Neural cell (in vitro differentiated cells): ENCODE measurements around the gene SPC24. TPM values are rescaled to one million over a fixed set of nuclear protein-coding genes. Genes with fewer than 3 reads are reported as not detected.

Source experiments
- H2AFZ ChIP-seq: fragments of 200-600, 300-800 bp; sonication (generic), shearing (Covaris generic); 2 replicates; pipeline ENCODE4 v1.6.0; 2014; ENCODE audit warnings: low read depth, mild to moderate bottlenecking, antibody characterized with exemption, low read length, moderate library complexity
- H3F3A ChIP-seq: fragments of 200-600 bp; shearing (Covaris generic); 2 replicates; pipeline ENCODE4 v1.6.1; 2016; ENCODE audit warnings: mild to moderate bottlenecking, moderate library complexity, mixed read lengths, antibody characterized with exemption, low read length; ENCODE audit not compliant: insufficient read depth, poor library complexity, severe bottlenecking
- H3K27ac ChIP-seq: fragments of 200-600, 300-800 bp; sonication (generic), shearing (Covaris generic); 2 replicates; pipeline ENCODE4 v1.5.1; 2014; ENCODE audit warnings: mild to moderate bottlenecking, low read length, moderate library complexity
- H3K27me3 ChIP-seq: fragments of 300-800, 200-600 bp; sonication (generic), shearing (Covaris generic); 2 replicates; pipeline ENCODE4 v1.6.0; 2014; ENCODE audit warnings: mild to moderate bottlenecking, low read depth, low read length, moderate library complexity; ENCODE audit not compliant: insufficient read depth
- H3K36me3 ChIP-seq: fragments of 300-800, 200-600 bp; sonication (generic), shearing (Covaris generic); 2 replicates; pipeline ENCODE4 v1.5.1; 2014; ENCODE audit warnings: mild to moderate bottlenecking, antibody characterized with exemption, low read length, moderate library complexity; ENCODE audit not compliant: insufficient read depth
- H3K4me2 ChIP-seq: fragments of 300-800, 200-600 bp; sonication (generic), shearing (Covaris generic); 2 replicates; pipeline ENCODE4 v1.6.0; 2014; ENCODE audit warnings: mild to moderate bottlenecking, low read length
- H3K4me3 ChIP-seq: fragments of 300-800, 200-600 bp; sonication (generic), shearing (Covaris generic); 2 replicates; pipeline ENCODE4 v1.5.1; 2014; ENCODE audit warnings: mild to moderate bottlenecking, low read length, moderate library complexity
- H3K79me2 ChIP-seq: fragments of 200-600 bp; shearing (Covaris generic); replicated peaks from 2 replicates; pipeline ENCODE4 v1.6.0; 2014; ENCODE audit warnings: mild to moderate bottlenecking, low read length, moderate library complexity; ENCODE audit not compliant: insufficient read depth
- H3K9ac ChIP-seq: fragments of 300-800, 200-600 bp; sonication (generic), shearing (Covaris generic); 2 replicates; pipeline ENCODE4 v1.6.1; 2016; ENCODE audit warnings: mild to moderate bottlenecking, low read length, mixed read lengths
- H3K9me2 ChIP-seq: fragments of 200-600 bp; shearing (Covaris generic); 2 replicates; pipeline ENCODE4 v1.6.1; 2016; ENCODE audit warnings: mild to moderate bottlenecking, low read length, mixed read lengths; ENCODE audit not compliant: insufficient read depth
- H3K9me3 ChIP-seq: fragments of 200-600, 300-800 bp; sonication (generic), shearing (Covaris generic); 2 replicates; pipeline ENCODE4 v1.6.1; 2016; ENCODE audit warnings: mild to moderate bottlenecking, mixed run types, low read length, moderate library complexity, mixed read lengths
- H4K20me1 ChIP-seq: fragments of 200-600 bp; shearing (Covaris generic); 2 replicates; pipeline ENCODE4 v1.6.1; 2016; ENCODE audit warnings: mild to moderate bottlenecking, mixed run types; ENCODE audit not compliant: insufficient read depth
- CTCF ChIP-seq: fragments of 450-650 bp; IDR thresholded peaks from 2 replicates; pipeline ENCODE4 v1.5.1; 2014; ENCODE audit warnings: antibody characterized with exemption, mild to moderate bottlenecking, moderate library complexity; ENCODE audit not compliant: poor library complexity, severe bottlenecking
- EP300 ChIP-seq: fragments of 450-650 bp; conservative IDR thresholded peaks from 2 replicates; pipeline ENCODE4 v1.6.1; 2014; ENCODE audit warnings: antibody characterized with exemption, mild to moderate bottlenecking, moderate library complexity; ENCODE audit not compliant: poor library complexity, severe bottlenecking
- EZH2 ChIP-seq: fragments of 200-600, 300-800 bp; shearing (Covaris generic), sonication (generic); IDR thresholded peaks from 2 replicates; pipeline ENCODE4 v1.6.1; 2014; ENCODE audit warnings: antibody characterized with exemption, low read length, borderline replicate concordance, mild to moderate bottlenecking; ENCODE audit not compliant: insufficient read depth, poor library complexity, severe bottlenecking
- MXI1 ChIP-seq: fragments of 450-650 bp; conservative IDR thresholded peaks from 2 replicates; pipeline ENCODE4 v1.6.1; 2014; ENCODE audit warnings: antibody characterized with exemption, mild to moderate bottlenecking; ENCODE audit not compliant: poor library complexity, severe bottlenecking
- POLR2AphosphoS5 ChIP-seq: IDR thresholded peaks from 2 replicates; pipeline ENCODE4 v1.6.1; 2012
- RAD21 ChIP-seq: fragments of 450-650 bp; conservative IDR thresholded peaks from 2 replicates; pipeline ENCODE4 v1.6.1; 2014; ENCODE audit warnings: antibody characterized with exemption, mild to moderate bottlenecking, moderate library complexity
- REST ChIP-seq: IDR thresholded peaks from 2 replicates; pipeline ENCODE4 v1.6.1; 2012; ENCODE audit warnings: borderline replicate concordance
- SMC3 ChIP-seq: fragments of 450-650 bp; conservative IDR thresholded peaks from 2 replicates; pipeline ENCODE4 v1.6.1; 2014; ENCODE audit warnings: antibody characterized with exemption, mild to moderate bottlenecking, moderate library complexity; ENCODE audit not compliant: poor library complexity
- TAF1 ChIP-seq: IDR thresholded peaks from 2 replicates; pipeline ENCODE4 v1.6.1; 2012; ENCODE audit warnings: low read depth
- polyA plus RNA-seq: library from polyadenylated mRNA; depleted of rRNA; stranded (reverse); fragments of >200 nt; gene quantifications from 2 replicates; pipeline ENCODE4 v1.2.3, GENCODE V29; 2014

SPC24 gene
- polyA plus RNA-seq, 1 donor from 2014 or later, result 0.40 TPM

- Histone ChIP-seq H3K9me3 (no peaks in the 10 kb centered on the region), H3K4me2 (no peak overlapping the region), H4K20me1 (no peaks in the 10 kb centered on the region), H3K9ac (no peak overlapping the region), H2AFZ (no peak overlapping the region), H3K4me3 (no peak overlapping the region), H3K27me3 (no peaks in the 10 kb centered on the region), H3K27ac (no peak overlapping the region), H3F3A (no peaks in the 10 kb centered on the region), H3K79me2 (no peaks in the 10 kb centered on the region), H3K36me3 (no peaks in the 10 kb centered on the region), H3K9me2 (no peaks in the 10 kb centered on the region)
- TF ChIP-seq EP300 (no peak), EZH2 (no peak), MXI1 (no peak), POLR2AphosphoS5 (no peak), TAF1 (no peak)
Measured at GRCh38 chr19:11116507-11116906, 39.1 kb downstream of the SPC24 start.

GRCh38 chr19:11115895-11116446, 39.6 kb downstream of the SPC24 start:
- H2AFZ ChIP-seq, result no peak overlapping the region
- no peak overlapping the region for H3K9ac ChIP-seq
- no peaks in the 10 kb centered on the region for H3K79me2 ChIP-seq
- no peaks in the 10 kb centered on the region for H3K9me3 ChIP-seq
- TF ChIP-seq MXI1 (no peak), CTCF (no peak), REST (no peak), EZH2 (no peak), RAD21 (no peak), SMC3 (no peak), POLR2AphosphoS5 (no peak), EP300 (no peak), TAF1 (no peak)
- no peak overlapping the region for H3K4me3 ChIP-seq
- no peaks in the 10 kb centered on the region for H3K36me3 ChIP-seq
- no peaks in the 10 kb centered on the region for H3K27me3 ChIP-seq
- H3K9me2 ChIP-seq, result no peaks in the 10 kb centered on the region
- no peaks in the 10 kb centered on the region for H4K20me1 ChIP-seq
- no peaks in the 10 kb centered on the region for H3F3A ChIP-seq
- H3K27ac ChIP-seq, result no peak overlapping the region
- H3K4me2 ChIP-seq, result no peak overlapping the region

GRCh38 chr19:11115042-11115441, 40.5 kb downstream of the SPC24 start:
- Histone ChIP-seq H3K79me2 (no peaks in the 10 kb centered on the region), H3F3A (no peaks in the 10 kb centered on the region), H3K9ac (no peak overlapping the region), H2AFZ (no peak overlapping the region), H3K4me3 (no peak overlapping the region), H3K27ac (no peak overlapping the region), H3K9me2 (no peaks in the 10 kb centered on the region), H3K36me3 (no peaks in the 10 kb centered on the region), H3K27me3 (no peaks in the 10 kb centered on the region), H3K4me2 (no peak overlapping the region), H3K9me3 (no peaks in the 10 kb centered on the region), H4K20me1 (no peaks in the 10 kb centered on the region)
- TF ChIP-seq POLR2AphosphoS5 (no peak), CTCF (no peak), SMC3 (no peak), RAD21 (no peak)
